Ammon's horn (tissue), 1 donor: ENCODE data around the gene ACTR1B.
"Not testable (repeated sequence)": the region's sequence is repeated elsewhere in the genome, so short reads cannot be mapped to it uniquely, and the experiment has no call there.

Experiments
- DNase-seq: peaks from one replicate; pipeline ENCODE4 v3.0.0-alpha.2; 2016; ENCODE audit warnings: low spot score

Gene ACTR1B

DNA sequence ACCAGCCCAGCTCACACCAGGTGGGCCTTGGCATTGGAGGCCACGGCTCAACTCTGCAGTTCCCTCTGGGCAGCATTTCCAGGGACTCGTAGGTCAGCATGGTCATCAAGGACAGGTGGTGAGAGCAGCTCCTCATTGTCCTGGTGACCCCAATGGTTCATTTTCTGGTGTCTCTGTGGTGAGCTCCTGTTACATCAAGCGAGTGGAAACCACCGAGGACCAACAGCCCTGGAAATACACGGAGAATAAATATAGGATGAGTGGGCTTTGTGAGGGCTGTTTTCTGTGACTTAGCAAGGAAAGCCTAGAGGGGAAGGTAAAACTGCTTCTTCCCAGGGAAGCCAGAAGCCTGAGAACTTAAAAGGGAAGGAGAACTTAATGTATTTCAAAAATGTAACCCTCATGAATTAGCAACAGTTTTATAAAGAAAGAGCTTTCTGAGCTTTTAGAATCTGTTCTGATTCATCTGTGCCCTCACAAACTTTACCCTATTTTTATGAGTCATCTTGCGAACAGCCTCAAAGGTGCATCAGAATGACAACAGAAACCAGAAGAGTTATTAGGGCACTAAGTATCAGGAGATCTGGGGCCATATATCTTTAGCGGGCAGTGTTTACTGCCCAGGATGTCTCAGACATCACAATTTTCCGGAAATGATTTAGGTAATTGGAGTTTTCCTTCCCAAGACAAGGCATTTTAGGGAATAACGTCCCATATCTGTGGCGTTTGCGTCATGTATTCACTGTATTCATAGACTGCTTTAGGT, 24.4 kb upstream of the ACTR1B start:
- DNase-seq = no peak

DNA sequence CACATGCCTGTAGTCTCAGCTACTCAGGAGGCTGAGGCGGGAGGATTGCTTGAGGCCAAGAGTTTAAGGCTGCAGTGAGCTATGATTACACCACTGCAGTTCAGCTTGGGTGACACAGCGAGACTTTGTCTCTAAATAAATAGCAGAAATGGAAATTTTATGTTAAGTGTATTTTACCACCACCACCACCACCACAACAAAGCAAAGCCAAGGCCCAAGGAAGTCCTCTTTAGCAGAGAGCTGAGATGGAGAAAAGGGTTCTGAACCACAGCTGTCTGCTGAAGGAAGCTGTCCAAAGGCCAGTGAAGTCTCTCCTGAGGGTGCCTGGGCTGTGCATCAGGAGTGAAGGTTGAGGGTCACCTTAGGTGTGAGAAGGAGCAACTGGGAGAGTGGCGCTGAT, 23.4 kb upstream of the ACTR1B start:
- not testable (repeated sequence) for DNase-seq

DNA sequence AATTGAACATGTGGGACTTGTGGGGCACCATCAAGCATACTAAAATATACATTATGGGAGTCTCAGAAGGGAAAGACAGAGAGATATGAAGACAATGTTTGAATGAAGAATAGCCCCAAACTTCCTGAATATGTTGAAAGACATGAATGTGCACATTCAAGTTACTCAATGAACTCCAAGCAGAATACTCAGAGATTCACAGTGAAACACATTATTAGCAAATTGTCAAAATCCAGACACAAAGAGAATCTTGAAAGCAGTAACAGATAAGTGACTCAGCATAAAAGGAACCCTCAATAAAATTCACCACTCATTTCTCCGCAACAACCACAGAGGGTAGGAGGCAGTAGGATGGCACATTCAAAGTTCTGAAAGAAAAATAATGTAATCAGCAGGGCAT, 14.5 kb upstream of the ACTR1B start:
- no peak for DNase-seq

DNA sequence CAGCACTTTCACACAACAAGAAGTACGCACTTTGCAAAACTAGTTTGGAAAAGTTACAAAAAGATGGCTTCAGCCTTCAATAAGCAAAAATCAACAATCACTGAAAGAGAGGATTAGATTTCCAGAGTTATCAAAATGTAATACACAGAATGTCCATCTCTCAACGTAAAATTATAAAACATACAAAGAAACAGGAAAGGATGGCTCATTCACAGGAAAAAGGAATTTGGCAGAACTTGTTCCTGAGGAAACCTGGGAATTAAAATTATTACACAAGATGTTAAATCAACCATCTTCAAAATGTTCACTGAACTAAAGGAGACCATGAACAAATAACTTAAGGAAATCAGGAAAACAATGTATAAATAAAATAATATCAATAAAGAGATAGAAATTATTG, 13.6 kb upstream of the ACTR1B start:
- no peak for DNase-seq

DNA sequence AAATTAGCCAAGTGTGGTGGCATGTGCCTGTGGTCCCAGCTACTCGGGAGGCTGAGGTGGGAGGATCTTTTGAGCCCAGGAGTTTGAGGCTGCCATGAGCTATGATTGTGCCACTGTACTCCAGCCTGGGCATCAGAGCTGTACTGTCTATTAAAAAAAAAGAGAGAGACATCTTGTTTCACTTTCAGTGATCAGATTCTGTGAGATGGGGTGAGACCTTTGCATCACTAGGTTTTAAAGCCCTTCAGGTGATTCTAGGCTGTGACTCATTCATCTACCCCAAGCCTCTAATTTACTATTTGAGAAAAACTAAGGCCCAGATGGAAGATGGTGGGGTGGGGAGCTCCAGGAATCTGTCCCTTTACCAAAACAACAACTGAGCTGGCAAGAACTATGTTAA, 12.8 kb upstream of the ACTR1B start:
- no peak for DNase-seq

DNA sequence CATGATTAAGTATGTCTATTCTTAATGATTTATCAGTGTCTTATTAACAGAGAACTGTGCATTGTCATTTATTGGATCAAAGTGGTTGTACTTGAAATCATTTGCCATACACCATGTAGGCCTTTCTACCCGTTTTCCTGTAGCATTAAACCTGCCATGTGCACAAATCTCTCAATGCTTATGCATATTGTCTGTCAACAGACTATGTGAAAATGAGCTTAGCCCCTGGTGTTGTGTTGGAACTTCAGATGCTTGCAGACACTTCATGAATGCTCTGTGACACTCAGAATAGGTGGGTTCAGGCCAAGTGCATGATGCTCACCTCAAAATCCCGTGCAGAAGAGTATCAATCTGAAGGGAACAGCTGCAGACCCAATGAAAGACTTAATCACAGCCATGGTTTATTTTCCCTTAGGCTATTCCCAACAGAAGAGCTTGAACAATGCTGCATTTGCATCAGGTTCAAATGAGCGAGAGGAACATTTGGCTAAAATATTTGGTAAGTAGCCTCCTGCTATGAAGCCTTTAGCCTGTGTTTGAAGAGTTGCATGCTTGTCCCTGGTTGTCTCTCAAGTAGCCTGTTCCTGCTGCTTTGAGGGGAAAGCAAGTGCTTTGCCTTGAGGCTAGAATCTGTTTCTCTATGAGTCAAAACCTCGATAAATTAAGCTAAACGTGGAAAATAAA, 11.7 kb upstream of the ACTR1B start:
- no peak for DNase-seq

DNA sequence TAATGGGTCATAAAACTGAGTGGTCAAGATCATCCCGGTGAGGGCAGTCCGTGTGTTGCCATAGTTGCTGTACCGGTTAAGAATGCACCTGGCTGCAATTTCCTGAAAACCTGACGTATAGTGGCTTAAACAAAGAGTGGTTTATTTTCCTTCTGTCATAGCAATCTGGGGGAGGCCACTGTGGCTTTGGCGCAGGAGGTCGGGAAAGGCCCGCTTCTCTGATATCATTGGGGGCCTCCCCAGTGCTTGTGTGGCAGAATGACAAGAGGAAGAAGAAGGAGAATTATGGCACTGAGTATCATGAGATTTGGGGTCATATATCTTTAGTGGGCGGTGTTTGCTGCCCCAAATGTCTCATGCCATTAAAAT, 10.1 kb upstream of the ACTR1B start:
- DNase-seq = no peak

DNA sequence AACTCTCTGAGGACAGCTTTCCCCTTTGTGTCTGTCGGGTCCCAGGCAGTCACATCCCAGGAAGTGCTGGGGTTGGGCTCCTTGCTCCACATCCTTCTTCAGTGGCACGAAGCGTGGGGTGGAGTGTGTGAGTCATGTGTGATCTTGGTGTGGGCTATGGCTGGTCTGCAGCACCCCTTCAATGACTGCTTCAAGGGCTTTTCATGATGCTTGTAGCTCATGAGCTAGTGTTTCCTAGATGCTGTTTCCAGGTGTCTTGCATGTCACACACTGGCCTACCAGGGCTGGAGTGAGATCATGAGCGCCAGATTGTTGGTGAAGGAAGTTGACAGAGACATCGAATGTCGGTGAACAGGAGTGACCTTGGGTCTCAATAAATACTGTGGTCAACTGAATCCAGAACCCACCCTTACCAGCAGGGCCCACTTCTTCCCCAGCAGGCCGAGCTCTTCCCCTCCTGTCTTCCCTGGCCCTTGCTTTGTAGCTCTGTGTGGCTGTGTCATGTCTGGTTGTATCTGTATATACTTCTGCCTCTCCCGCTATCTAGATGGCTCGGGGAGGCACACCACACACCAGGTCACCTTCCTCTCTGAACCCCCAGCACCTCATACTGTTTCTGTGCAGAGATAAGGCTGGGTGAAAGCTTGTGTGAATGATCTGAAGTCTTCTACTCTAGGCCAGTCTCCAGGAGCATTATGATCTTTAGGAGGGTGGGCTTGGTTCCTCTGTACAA, 9.5 kb upstream of the ACTR1B start:
- DNase-seq = no peak

DNA sequence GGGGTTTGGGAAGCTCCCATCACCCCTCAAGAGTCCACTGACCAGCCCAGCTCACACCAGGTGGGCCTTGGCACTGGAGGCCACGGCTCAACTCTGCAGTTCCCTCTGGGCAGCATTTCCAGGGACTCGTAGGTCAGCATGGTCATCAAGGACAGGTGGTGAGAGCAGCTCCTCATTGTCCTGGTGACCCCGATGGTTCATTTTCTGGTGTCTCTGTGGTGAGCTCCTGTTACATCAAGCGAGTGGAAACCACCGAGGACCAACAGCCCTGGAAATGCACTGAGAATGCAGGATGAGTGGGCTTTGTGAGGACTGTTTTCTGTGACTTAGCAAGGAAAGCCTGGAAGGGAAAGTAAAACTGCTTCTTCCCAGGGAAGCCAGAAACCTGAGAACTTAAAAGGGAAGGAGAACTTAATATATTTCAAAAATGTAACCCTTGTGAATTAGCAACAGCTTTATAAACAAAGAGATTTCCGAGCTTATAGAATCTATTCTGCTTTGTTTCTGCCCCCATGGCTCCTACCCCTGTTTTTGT, 8.8 kb upstream of the ACTR1B start:
- DNase-seq = not testable (repeated sequence)

DNA sequence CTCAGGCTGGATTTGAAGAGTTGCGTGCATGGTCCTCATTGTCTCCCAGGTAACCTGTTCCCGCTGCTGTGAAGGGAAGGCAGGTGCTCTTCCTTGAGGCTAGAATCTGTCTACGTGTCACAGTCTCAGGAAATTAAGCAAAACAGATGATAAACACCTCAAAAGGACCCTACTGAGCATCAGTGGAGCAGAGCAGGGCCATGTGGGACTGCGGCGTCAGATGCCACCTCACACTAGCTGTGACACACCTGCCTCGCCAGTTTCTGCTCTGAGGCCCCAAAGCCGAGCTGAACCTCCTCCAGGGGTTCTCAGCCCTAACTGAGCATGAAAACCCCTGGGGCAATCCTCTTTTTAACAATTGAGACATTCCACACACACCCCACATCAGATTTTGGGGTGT, 7.7 kb upstream of the ACTR1B start:
- DNase-seq = no peak

DNA sequence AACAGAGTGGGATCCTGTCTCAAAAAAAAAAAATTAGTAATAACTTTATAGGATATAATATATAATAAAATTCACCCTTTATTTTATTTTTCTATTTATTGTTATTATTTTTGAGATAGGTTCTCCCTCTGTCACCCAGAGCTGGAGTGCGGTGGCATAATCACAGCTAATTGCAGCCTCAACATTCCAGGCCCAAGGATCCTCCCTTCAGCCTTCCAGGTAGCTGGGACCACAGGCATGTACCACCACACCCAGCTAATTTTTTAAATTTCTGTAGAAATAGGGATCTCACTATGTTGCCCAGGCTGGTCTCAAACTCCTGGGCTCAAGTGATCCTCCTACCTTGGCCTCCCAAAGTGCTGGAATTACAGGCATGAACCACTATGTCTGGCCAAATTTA, 6.6 kb upstream of the ACTR1B start:
- DNase-seq = no peak

DNA sequence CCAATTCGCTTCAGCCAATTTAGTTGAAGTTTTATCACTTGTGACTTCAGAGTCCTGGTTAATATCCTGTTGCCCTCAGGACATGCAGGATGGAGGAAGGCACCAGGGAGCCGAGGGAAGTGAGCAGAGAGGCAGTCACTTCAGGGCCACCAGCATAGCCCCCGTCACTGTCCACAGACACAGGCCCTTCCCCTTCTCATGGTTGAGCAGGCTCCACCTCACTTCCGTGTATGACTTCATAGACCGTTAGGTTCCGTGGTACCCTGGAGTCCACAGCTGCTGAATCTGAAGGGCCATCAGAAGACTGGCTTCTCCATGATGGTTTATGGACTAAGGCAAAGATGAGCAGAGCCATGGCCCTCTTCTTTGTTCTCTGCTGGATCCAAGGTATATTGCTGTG, 5.6 kb upstream of the ACTR1B start, which contains the start of gene C2orf92:
Gene C2orf92 (plus strand): TSS at position 266 of the 400 bp plus-strand sequence. CDS start 76 bp downstream, at position 342.
- no peak for DNase-seq

DNA sequence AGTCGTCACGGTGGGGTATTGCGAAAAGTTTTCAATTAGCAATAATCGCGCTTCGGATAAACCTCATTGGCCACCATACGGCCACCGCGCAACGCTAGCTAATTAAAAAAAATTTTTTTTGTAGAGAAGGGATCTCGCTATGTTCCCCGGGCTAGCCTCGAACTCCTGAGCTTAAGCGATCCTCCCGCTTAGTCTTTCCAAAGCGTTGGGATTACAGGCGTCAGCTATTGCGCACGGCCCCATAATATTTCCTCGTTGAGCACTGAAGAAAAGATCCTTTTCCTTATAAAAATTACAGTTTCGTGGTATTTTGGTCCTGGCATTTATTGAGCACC, 759 bp upstream of the ACTR1B start:
- no peak for DNase-seq

DNA sequence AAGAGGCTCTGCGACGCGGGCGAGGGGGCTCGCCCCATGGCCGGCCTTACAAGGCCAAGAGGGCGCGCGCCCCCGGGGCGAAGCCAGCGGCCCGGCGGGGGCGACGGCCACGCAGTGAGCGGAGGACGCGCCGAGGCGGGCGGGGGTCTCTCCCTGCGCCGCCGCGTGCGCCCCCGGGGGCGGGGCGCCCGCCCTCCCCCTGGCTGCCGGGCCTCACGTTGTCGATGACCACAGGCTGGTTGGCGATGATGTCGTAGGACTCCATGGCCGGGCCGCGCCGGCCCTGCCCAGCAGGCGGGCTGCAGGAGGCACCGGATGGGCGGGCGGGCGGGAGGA, 250 bp downstream of the ACTR1B start:
- DNase-seq = no peak

DNA sequence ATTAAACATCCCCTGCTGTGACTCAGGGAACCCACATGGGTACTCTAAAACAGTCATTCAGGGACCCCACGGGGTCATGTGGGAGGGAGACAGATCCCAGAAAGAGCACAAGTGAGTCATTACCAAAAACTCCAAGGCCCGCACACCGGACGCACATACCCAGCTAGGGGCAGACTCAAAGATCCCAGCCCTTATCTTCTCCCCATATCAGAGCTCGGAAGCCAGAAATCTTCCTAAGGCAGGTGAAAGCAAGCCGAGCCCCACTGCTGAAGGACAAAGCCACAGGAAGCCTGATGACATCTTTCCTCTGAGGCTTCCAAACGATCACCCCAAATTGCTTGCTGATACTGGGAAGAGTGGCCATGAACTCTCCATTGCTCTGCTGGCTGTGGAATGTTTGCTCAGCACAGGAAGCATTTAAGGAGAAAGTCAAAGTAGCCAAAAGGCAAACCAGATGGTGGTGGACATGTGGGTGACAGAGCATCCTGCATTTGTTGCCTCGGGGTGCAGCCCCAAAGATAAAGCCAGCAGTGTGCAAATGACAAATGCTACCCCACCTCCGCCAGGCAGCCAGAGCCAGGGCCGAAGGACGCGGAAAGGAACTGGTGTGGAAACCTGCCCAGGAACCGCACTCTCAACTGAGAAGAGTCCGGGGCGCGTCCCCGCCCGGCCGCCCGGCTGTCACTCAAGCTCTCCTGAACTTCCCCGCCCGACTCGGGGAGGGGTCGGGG, 784 bp downstream of the ACTR1B start:
- DNase-seq = peak; percentile 72

DNA sequence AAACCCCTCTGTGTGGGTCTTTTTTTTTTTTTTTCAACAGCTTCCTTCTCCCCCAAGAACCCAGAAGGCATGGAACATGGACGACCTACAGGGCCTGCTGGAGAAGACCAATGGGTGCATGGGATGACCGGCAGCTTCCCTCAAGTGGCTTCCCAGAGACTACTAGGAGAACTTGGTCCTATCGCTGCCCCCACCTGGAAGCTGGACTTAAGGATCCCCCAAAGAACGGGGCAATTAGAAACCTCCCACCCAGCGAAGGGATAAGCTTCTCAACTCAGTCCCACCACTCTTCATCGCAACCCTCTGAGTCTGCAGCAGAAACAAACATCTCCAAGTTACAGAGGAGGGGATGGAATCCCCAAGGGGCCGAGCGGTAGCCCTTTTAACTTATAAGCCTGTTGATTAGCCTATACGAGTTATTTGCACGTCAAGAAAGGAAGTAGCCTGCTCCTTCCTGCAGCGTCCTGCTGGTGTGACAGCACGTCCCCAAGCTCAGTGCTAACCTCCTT, 1.4 kb downstream of the ACTR1B start:
- DNase-seq = no peak

DNA sequence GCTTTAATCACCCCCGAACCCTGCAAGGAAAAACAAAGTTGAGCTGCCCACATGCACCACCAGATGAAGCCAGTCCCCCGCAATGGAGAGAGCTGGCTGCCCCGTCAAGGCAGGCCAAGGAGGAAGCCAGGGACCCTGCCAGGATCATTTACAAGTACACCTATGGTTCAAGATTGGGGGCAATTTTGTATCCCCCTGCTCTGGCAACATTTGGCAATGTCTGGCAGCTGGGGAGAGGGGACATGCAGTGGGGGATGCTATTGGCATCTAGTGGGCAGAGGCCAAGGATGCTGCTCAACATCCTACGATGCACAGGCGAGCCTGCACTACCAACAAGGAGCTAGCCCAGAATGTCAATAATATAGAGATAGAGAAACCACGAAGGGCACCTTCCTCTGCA, 1.9 kb downstream of the ACTR1B start:
- DNase-seq = no peak

DNA sequence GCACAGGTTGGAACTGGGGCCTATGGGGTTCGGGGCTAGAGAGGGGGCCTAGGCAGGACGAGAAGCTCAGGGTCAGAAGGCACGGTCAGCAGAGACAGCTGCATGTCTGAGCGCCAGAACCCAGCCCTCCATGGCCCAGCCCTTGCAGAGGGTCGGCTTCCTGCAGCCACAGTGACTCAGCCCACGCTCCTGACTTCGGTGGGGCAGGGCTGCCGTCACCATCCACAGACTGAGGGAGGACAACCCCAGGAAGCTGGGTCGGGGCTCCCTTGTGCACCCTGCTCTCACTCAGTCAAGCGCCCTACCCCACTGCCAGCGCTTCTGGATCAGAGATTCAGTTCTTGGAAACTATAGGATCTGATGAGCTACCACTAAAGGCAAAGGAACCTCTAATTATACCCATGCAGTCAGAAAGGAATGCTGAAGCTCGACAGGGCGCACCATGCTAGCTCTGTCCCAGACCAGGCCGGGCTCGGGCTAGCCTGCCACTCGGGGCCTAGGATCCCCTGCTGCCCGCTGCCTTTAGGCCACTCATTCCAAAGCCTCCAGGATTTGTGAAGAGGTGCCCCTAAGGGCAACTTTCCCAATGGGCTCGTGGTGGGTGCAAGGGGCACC, 3.0 kb downstream of the ACTR1B start:
- no peak for DNase-seq

DNA sequence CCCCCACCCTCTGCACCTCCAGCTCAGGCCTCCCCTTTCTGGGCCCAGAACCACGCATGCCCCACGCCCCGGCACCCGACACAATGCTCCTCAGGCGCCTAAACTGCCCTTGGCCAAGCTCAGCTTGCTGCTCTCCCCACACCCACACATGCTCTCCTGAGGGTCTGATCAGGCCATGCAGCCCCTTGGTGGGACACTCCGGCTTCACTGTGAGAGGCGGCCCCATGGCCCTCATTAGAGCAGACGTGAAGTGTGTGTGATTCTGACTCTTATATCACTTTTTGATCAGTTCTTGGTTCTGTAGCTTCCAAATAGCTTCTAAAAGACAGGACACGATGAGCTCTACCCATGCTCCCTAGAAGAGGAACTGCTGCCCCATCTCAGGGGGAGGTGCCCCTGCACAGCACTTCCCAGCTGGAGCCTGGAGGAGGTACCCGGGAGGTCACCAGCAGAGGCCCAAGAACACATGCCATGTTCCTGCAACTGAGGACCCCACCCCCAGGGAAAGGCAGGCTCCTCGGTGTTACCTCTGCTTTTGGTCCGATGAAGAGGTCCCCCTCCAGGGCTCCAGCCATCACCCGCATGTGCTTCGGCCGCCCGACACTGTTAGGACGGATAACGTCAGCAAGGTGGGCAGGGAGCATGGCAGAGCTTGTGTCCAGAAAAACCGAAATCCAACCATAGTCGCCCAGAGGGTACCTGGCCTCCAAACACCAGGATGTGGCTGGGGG, 3.6 kb downstream of the ACTR1B start:
- no peak for DNase-seq

DNA sequence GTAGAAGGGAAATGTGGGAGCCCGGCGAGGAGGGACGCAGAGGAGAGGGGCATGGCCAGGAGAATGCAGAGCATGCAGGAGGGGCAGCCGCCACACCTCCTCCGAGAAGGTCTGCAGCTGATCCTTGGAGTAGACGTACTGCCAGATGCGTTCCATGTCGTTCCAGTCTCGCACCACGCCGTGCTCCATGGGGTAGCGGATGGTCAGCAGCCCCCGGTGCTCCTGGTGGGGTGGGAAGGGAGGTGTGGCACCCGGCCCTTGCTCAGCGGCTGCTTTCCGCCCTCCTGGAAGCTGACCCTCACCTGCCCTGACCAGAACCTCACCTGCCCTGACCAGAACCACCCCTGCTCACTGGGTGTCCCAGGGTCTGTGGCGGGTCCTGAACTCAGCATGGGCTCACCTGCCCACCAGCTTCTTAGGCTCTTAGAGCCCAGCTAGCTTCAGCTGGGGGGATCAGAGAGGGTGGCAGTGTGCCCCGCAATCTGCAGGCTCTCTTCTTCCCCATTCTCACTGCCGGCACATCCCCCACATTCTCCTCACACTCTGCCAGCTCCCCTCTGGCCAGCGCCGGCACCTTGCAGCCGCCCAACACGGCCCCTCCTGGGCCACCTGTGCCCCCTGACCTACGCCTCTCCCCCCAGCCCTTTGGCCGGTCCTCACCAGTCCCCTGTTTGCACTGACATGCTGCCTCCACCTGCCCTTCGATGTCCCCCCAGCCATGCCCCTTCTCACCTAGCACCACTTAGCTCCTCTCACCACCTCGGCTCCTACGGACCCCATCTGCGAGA, 4.4 kb downstream of the ACTR1B start:
- no peak for DNase-seq
